A673 (cell line): Measurements from ENCODE around the gene LRRN2. TPM values are rescaled to one million over a fixed set of nuclear protein-coding genes. Genes with fewer than 3 reads are reported as not detected.

ENCODE experiments used
- BruUV-seq: library from RNA; stranded (reverse); fragments of 400-500 nt; replicated peaks from 2 replicates; lab custom pipeline; 2021; lab: Mats Ljungman, UMichigan
- CTCF ChIA-PET: fragments of 300-600 bp; sonication (Branson Sonifier 250); formaldehyde crosslinking; loops from one replicate; lab custom pipeline; 2022; ENCODE audit warnings: antibody characterized with exemption; lab: Charles Lee
- POLR2A ChIA-PET: fragments of 300-600 bp; sonication (Branson Sonifier 250); formaldehyde crosslinking; loops from one replicate; lab custom pipeline; 2022; ENCODE audit warnings: antibody characterized with exemption; ENCODE audit not compliant: low non-redundant PET; lab: Charles Lee
- DNase-seq: peaks from one replicate; pipeline ENCODE4 v3.0.0-alpha.2; 2015; ENCODE audit warnings: low spot score
- H3K27ac ChIP-seq: fragments of 200-600 bp; sonication (generic); 2 replicates; pipeline ENCODE4 v1.5.1; 2016; ENCODE audit warnings: mixed run types, low read depth, mild to moderate bottlenecking, mixed read lengths, antibody characterized with exemption, low read length; ENCODE audit not compliant: poor library complexity, severe bottlenecking
- H3K27me3 ChIP-seq: fragments of 200-600 bp; sonication (generic); replicated peaks from 2 replicates; pipeline ENCODE4 v1.6.1; 2017; ENCODE audit warnings: mixed run types, low read depth, mild to moderate bottlenecking, mixed read lengths, antibody characterized with exemption, low read length; ENCODE audit not compliant: insufficient read depth, poor library complexity
- H3K36me3 ChIP-seq: fragments of 200-600 bp; sonication (generic); 2 replicates; pipeline ENCODE4 v1.6.1; 2016; ENCODE audit warnings: mixed run types, mild to moderate bottlenecking, mixed read lengths, antibody characterized with exemption, low read length; ENCODE audit not compliant: insufficient read depth, poor library complexity, severe bottlenecking
- H3K4me1 ChIP-seq: fragments of 200-600 bp; sonication (generic); 2 replicates; pipeline ENCODE4 v1.6.1; 2017; ENCODE audit warnings: mixed run types, mild to moderate bottlenecking, mixed read lengths, antibody characterized with exemption, low read length; ENCODE audit not compliant: insufficient read depth, poor library complexity, severe bottlenecking
- H3K4me3 ChIP-seq: fragments of 200-600 bp; sonication (generic); 2 replicates; pipeline ENCODE4 v1.5.1; 2016; ENCODE audit warnings: low read depth, mixed run types, mild to moderate bottlenecking, mixed read lengths, low read length; ENCODE audit not compliant: poor library complexity, severe bottlenecking
- H3K9me3 ChIP-seq: fragments of 200-600 bp; sonication (generic); 2 replicates; pipeline ENCODE4 v1.6.1; 2016; ENCODE audit warnings: mixed run types, low read depth, mild to moderate bottlenecking, mixed read lengths, antibody characterized with exemption, low read length; ENCODE audit not compliant: poor library complexity, severe bottlenecking
- EZH2 ChIP-seq: fragments of 200-600 bp; sonication (generic); IDR thresholded peaks from 2 replicates; pipeline ENCODE4 v1.6.1; 2017; ENCODE audit warnings: borderline replicate concordance, low read depth, mild to moderate bottlenecking, mixed read lengths, antibody characterized with exemption, low read length; ENCODE audit not compliant: poor library complexity, severe bottlenecking
- intact Hi-C: fragments of 100-400 bp; cut with micrococcal nuclease; formaldehyde crosslinking; loops from one replicate; pipeline ENCODE4 v1.10.0; 2022; ENCODE audit not compliant: unreplicated experiment
- total RNA-seq: library from RNA; stranded (reverse); gene quantifications from 2 replicates; pipeline ENCODE4 v1.2.3, GENCODE V29; 2021
- TF ChIP-seq, protein P1 (sequence below): fragments of 300-800, 200-600 bp; sonication (generic); conservative IDR thresholded peaks from 2 replicates; pipeline ENCODE4 v1.5.1; 2017; ENCODE audit warnings: low read depth, mild to moderate bottlenecking, antibody characterized with exemption, low read length, moderate library complexity, mixed read lengths

LRRN2 gene
- total RNA-seq, 1 experiment from 2014 or later, result not detected

GRCh38 chr1:204673209-204673608 is 12.3 kb downstream of the LRRN2 start:
- Histone ChIP-seq H3K36me3 (no peaks in the 10 kb centered on the region), H3K27me3 (peaks cover 8% of the 10 kb centered on the region), H3K27ac (no peak overlapping the region), H3K4me3 (no peak overlapping the region), H3K9me3 (no peaks in the 10 kb centered on the region), H3K4me1 (no peaks in the 10 kb centered on the region)
- TF ChIP-seq EZH2, result no peak
- TF ChIP-seq, protein P1, sequence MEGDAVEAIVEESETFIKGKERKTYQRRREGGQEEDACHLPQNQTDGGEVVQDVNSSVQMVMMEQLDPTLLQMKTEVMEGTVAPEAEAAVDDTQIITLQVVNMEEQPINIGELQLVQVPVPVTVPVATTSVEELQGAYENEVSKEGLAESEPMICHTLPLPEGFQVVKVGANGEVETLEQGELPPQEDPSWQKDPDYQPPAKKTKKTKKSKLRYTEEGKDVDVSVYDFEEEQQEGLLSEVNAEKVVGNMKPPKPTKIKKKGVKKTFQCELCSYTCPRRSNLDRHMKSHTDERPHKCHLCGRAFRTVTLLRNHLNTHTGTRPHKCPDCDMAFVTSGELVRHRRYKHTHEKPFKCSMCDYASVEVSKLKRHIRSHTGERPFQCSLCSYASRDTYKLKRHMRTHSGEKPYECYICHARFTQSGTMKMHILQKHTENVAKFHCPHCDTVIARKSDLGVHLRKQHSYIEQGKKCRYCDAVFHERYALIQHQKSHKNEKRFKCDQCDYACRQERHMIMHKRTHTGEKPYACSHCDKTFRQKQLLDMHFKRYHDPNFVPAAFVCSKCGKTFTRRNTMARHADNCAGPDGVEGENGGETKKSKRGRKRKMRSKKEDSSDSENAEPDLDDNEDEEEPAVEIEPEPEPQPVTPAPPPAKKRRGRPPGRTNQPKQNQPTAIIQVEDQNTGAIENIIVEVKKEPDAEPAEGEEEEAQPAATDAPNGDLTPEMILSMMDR, result no peak
- POLR2A ChIA-PET, result no interaction called here
- intact Hi-C loops, result no loop called here
- no peak for DNase-seq
- BruUV-seq, result no TSS peak
- CTCF ChIA-PET, result no interaction called here

DNA sequence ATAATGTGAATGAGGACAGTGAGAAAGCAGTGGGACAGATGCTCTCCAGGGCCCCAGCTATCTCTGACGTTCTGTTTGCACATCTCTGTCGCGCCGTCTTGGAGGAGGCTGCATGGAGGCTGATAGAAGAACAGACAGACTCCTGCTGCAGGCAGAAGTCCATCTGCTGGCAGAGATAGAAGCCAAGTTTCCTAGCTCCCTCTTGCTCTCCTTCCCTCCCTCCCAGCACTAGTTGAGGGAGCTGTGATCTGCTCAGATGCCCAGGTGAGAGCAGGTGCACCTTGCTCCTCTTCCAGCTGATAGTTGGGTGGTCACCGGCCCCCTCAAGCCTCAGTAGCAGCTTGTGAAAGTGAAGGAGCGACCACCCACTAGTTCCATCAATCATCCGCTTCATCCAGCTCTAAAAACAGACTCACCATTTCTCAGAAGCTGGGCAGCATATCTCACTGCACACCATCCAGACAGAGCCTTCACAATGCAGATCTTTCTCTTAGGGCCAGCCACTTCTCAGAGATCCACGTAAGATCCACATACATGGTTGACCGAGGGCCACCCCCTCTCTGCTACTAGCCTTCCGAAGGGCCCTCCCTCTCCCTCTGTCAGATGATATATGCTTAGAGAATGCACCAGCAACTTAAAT is 12.9 kb downstream of the LRRN2 start:
- intact Hi-C loops, result no loop called here
- no peak overlapping the region for H3K27ac ChIP-seq
- H3K4me1 ChIP-seq, result no peaks in the 10 kb centered on the region
- no peak for TF ChIP-seq EZH2
- TF ChIP-seq, protein P1, result no peak
- ChIA-PET POLR2A (no interaction called here), CTCF (no interaction called here)
- BruUV-seq, result no TSS peak
- H3K36me3 ChIP-seq, result no peaks in the 10 kb centered on the region
- DNase-seq, result no peak
- H3K4me3 ChIP-seq, result no peak overlapping the region
- no peaks in the 10 kb centered on the region for H3K9me3 ChIP-seq
- H3K27me3 ChIP-seq, result peaks cover 8% of the 10 kb centered on the region

GRCh38 chr1:204672069-204672468 is 13.5 kb downstream of the LRRN2 start:
- H3K27ac ChIP-seq, result no peak overlapping the region
- BruUV-seq, result no TSS peak
- POLR2A ChIA-PET, result no interaction called here
- TF ChIP-seq EZH2, result no peak
- TF ChIP-seq, protein P1, result no peak
- intact Hi-C loops, result no loop called here
- H3K4me3 ChIP-seq, result no peak overlapping the region
- H3K4me1 ChIP-seq, result no peaks in the 10 kb centered on the region
- H3K36me3 ChIP-seq, result no peaks in the 10 kb centered on the region
- peaks cover 3% of the 10 kb centered on the region for H3K27me3 ChIP-seq
- no peak for DNase-seq
- H3K9me3 ChIP-seq, result no peaks in the 10 kb centered on the region
- CTCF ChIA-PET, result no interaction called here
